Inflammatory macrophage treated with lipopolysaccharide for 1 hour (primary cell): ENCODE data around the gene ERC1.

Experiments used
- DNase-seq, 2 donors: peaks; one replicate each; pipeline ENCODE4 v3.0.0-alpha.2; 2020 to 2022

Gene ERC1

GRCh38 chr12:1499351-1499750 is 508.3 kb downstream of the ERC1 start:
- DNase-seq = no peak

GRCh38 chr12:1500095-1500801 is 509.2 kb downstream of the ERC1 start:
- peak; percentile 13 to 16 for DNase-seq

GRCh38 chr12:1501001-1501400 is 510.0 kb downstream of the ERC1 start:
- DNase-seq = no peak

- DNase-seq = no peak
Measured at GRCh38 chr12:1501695-1502378, 510.8 kb downstream of the ERC1 start.

GRCh38 chr12:1502379-1502720 is 511.3 kb downstream of the ERC1 start:
- DNase-seq = no peak

GRCh38 chr12:1502831-1503230 is 511.8 kb downstream of the ERC1 start:
- no peak for DNase-seq

- no peak for DNase-seq
Measured at GRCh38 chr12:1503281-1503711, 512.3 kb downstream of the ERC1 start.

GRCh38 chr12:1504304-1504894 is 513.4 kb downstream of the ERC1 start:
- peak; percentile 42 to 54 for DNase-seq

GRCh38 chr12:1504895-1505311 is 513.9 kb downstream of the ERC1 start:
- DNase-seq = no peak

GRCh38 chr12:1505576-1505975 is 514.6 kb downstream of the ERC1 start:
- no peak for DNase-seq

GRCh38 chr12:1507308-1507707 is 516.3 kb downstream of the ERC1 start:
- no peak for DNase-seq

- no peak for DNase-seq
Measured at GRCh38 chr12:1509413-1510052, 518.5 kb downstream of the ERC1 start.

- no peak for DNase-seq
Measured at GRCh38 chr12:1510056-1510812, 519.2 kb downstream of the ERC1 start.

GRCh38 chr12:1515010-1515409 is 524.0 kb downstream of the ERC1 start:
- DNase-seq = no peak

- no peak for DNase-seq
Measured at GRCh38 chr12:1515428-1515827, 524.4 kb downstream of the ERC1 start.

- DNase-seq = no peak
Measured at GRCh38 chr12:1517007-1517406, 526.0 kb downstream of the ERC1 start.

- DNase-seq = no peak
Measured at GRCh38 chr12:1517734-1518525, 526.9 kb downstream of the ERC1 start.

GRCh38 chr12:1518591-1519516 is 527.8 kb downstream of the ERC1 start:
- DNase-seq = no peak

GRCh38 chr12:1519642-1520041 is 528.6 kb downstream of the ERC1 start:
- no peak for DNase-seq

- no peak for DNase-seq
Measured at GRCh38 chr12:1523046-1523445, 532.0 kb downstream of the ERC1 start.

- DNase-seq = no peak
Measured at GRCh38 chr12:1523558-1524050, 532.6 kb downstream of the ERC1 start.
